Measurements from ENCODE around the gene RSBN1L. TPM values are rescaled to one million over a fixed set of nuclear protein-coding genes. Genes with fewer than 3 reads are reported as not detected.

Gene RSBN1L
- total and polyA plus RNA-seq, 4 donors, result 7.3 to 53.2 (median 12.9) TPM

GRCh38 chr7:77684030-77684429 is 12.2 kb upstream of the RSBN1L start:
- no peak overlapping the region for H3K4me3 ChIP-seq
- TF ChIP-seq CTCF (IDR thresholded peaks at IDR 0.05; ENCODE audit: control extremely low read depth, extremely low read depth), result no peak
- 37% methylated on average over 9 of the region's 9 CpGs for WGBS, 2 donors
- no peaks in the 10 kb centered on the region for H3K27me3 ChIP-seq (ENCODE audit: control insufficient read depth in 3 of 3, insufficient read depth in 3 of 3, low read length in 2 of 3)
- H3K36me3 ChIP-seq (ENCODE audit: control insufficient read depth in 4 of 4, insufficient read depth in 4 of 4, low read length in 4 of 4), result peaks cover 0 to 14% (median 3%) of the 10 kb centered on the region in 4 donors
- H3K27ac ChIP-seq (ENCODE audit: low read depth in 1 of 2, low read length in 1 of 2), result peak overlapping the region in 1 of 2 donors; percentile 26
- ATAC-seq (ENCODE audit: insufficient read depth, low FRiP score) (no peak), DNase-seq (peak in 1 of 3 donors; percentile 48)
- H3K9ac ChIP-seq (ENCODE audit: insufficient read depth in 1 of 2, low read length in 2 of 2), result no peak overlapping the region
- no peaks in the 10 kb centered on the region for H3K9me3 ChIP-seq (ENCODE audit: control insufficient read depth in 4 of 4, insufficient read depth in 3 of 4, low read length in 3 of 4)
- peaks cover 0 to 12% (median 3%) of the 10 kb centered on the region in 5 donors for H3K4me1 ChIP-seq (ENCODE audit: control insufficient read depth in 5 of 5, insufficient read depth in 5 of 5, low read length in 5 of 5)

- peaks cover 0 to 12% (median 3%) of the 10 kb centered on the region in 5 donors for H3K4me1 ChIP-seq (ENCODE audit: control insufficient read depth in 5 of 5, insufficient read depth in 5 of 5, low read length in 5 of 5)
- H3K27ac ChIP-seq (ENCODE audit: low read depth in 1 of 2, low read length in 1 of 2), result peak overlapping the region in 1 of 2 donors; percentile 40
Measured at GRCh38 chr7:77685233-77685632, 11.0 kb upstream of the RSBN1L start.

GRCh38 chr7:77687100-77687746 is 9.0 kb upstream of the RSBN1L start:
- no peak overlapping the region for H3K27ac ChIP-seq (ENCODE audit: low read depth in 1 of 2, low read length in 1 of 2)
- no peaks in the 10 kb centered on the region for H3K9me3 ChIP-seq (ENCODE audit: control insufficient read depth in 4 of 4, insufficient read depth in 3 of 4, low read length in 3 of 4)
- H3K9ac ChIP-seq (ENCODE audit: insufficient read depth in 1 of 2, low read length in 2 of 2), result no peak overlapping the region
- H3K4me1 ChIP-seq (ENCODE audit: control insufficient read depth in 5 of 5, insufficient read depth in 5 of 5, low read length in 5 of 5), result peaks cover 0 to 12% (median 3%) of the 10 kb centered on the region in 5 donors
- DNase-seq (no peak), ATAC-seq (ENCODE audit: insufficient read depth, low FRiP score) (no peak)
- WGBS, 2 donors, result 65 to 66% methylated on average over 1 of the region's 1 CpG
- TF ChIP-seq CTCF (IDR thresholded peaks at IDR 0.05; ENCODE audit: control extremely low read depth, extremely low read depth), result no peak
- no peaks in the 10 kb centered on the region for H3K27me3 ChIP-seq (ENCODE audit: control insufficient read depth in 3 of 3, insufficient read depth in 3 of 3, low read length in 2 of 3)
- H3K36me3 ChIP-seq (ENCODE audit: control insufficient read depth in 4 of 4, insufficient read depth in 4 of 4, low read length in 4 of 4), result peaks cover under 1 to 14% (median 2%) of the 10 kb centered on the region in 4 donors
- no peak overlapping the region for H3K4me3 ChIP-seq

More at GRCh38 chr7:77685233-77685632, 11.0 kb upstream of the RSBN1L start:
- H3K27me3 ChIP-seq (ENCODE audit: control insufficient read depth in 3 of 3, insufficient read depth in 3 of 3, low read length in 2 of 3), result no peaks in the 10 kb centered on the region
- TF ChIP-seq CTCF (IDR thresholded peaks at IDR 0.05; ENCODE audit: control extremely low read depth, extremely low read depth), result no peak
- ATAC-seq (ENCODE audit: insufficient read depth, low FRiP score), result peak; percentile 86
- no peak overlapping the region for H3K9ac ChIP-seq (ENCODE audit: insufficient read depth in 1 of 2, low read length in 2 of 2)
- peaks cover 0 to 14% (median 3%) of the 10 kb centered on the region in 4 donors for H3K36me3 ChIP-seq (ENCODE audit: control insufficient read depth in 4 of 4, insufficient read depth in 4 of 4, low read length in 4 of 4)
- no peak overlapping the region for H3K4me3 ChIP-seq
- H3K9me3 ChIP-seq (ENCODE audit: control insufficient read depth in 4 of 4, insufficient read depth in 3 of 4, low read length in 3 of 4), result no peaks in the 10 kb centered on the region
- WGBS, 2 donors, result 17 to 25% methylated on average over 5 of the region's 5 CpGs
- DNase-seq, result peak; percentile 18 to 79 (median 61)
